ENCODE data around the gene FIG4.
"Not testable (repeated sequence)": the region's sequence is repeated elsewhere in the genome, so short reads cannot be mapped to it uniquely, and the experiment has no call there.

Gene FIG4

GRCh38 chr6:109690737-109691621, at the start of gene FIG4, which contains the start of gene AK9:
Gene FIG4 (plus strand): TSS chr6:109691296. CDS start chr6:109691436, 140 bp downstream.
Gene AK9 (minus strand): TSS chr6:109691202. CDS start chr6:109675745, 15,457 bp downstream.
- in situ Hi-C loops (cut with MboI; ENCODE audit: low sequenced_read_pairs) = no loop called here

DNA sequence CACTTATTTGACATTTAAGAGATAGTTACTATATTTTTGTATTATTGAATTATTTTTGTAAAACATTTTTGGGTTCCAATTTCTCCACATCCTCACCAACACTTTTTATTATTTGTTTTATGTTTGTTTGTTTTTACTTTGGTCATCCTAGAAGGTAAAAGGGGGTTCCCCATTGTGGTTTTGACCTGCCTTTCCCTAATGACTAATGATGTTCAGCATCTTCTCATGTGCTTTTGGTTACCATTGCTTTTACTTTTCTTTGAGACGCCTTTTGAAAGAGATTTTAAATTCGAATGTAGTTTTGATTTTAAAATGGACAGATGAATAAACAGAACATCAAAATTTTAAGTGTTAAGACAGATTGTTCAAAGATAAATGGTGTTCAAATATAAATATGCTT, 47.0 kb upstream of the FIG4 start:
- in situ Hi-C loops (cut with MboI; ENCODE audit: low sequenced_read_pairs) = no loop called here

- in situ Hi-C loops (cut with MboI; ENCODE audit: low sequenced_read_pairs) = no loop called here
Observed at GRCh38 chr6:109653264-109653663, 37.8 kb upstream of the FIG4 start.

- in situ Hi-C loops (cut with MboI; ENCODE audit: low sequenced_read_pairs) = no loop called here
Observed at GRCh38 chr6:109655761-109656262, 35.3 kb upstream of the FIG4 start.

DNA sequence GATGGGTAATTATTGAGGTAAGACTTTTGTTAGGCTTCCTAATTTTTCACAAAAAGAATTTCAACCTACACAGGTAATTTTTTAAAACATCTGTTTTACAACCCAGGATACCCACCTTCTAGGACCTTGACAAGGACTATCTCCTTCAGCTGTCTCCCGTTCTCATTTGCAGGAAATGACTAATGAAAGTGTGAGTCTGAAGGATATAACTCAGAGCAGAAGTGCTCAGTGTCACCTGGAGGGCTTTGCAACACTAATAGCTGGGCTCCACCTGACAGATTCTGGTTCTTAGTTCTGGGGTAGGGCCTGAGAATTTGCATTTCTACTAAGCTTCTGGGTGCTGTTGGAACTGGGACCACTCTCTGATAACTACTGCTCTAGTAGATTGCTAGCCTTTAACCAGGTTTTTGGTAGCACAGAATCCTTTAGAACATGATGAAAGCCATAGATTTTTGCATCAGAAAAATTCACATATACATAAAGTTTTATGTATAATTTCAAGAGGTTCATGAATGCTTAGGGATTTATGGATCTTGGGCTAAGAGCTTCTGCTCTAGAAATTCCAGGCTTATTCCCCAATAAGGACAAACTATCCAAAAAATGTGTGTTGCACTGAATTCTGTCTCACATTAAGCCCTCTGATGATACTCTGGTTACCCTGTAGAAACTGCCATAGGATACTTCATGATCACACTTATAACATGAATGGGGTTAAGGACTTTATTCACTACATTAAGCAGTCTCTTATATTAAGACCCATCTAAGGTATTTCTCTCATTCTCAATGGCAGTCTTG, 30.4 kb upstream of the FIG4 start:
- in situ Hi-C loops (cut with MboI; ENCODE audit: low sequenced_read_pairs) = no loop called here

GRCh38 chr6:109662192-109662591, 28.9 kb upstream of the FIG4 start:
- in situ Hi-C loops (cut with MboI; ENCODE audit: low sequenced_read_pairs) = no loop called here

- in situ Hi-C loops (cut with MboI; ENCODE audit: low sequenced_read_pairs) = no loop called here
Observed at GRCh38 chr6:109669811-109670210, 21.3 kb upstream of the FIG4 start.

DNA sequence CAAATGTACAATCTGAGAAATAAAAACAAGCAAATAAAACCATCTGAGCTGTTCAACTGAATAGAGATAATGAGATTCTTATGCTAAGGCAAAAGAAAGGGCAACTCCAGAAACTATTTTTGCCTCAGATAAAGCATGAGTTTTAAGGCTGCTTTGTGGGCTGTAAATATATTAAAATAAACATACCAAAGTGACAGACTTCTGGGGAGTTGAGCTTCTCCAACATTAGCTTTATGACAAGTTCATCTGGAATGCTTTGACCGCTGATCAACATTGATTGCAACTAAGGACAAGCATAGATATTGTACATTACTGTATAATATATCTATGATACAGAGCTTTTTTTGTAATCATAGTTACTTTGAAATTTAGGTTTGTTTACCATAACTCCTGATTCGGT, 19.4 kb upstream of the FIG4 start:
- in situ Hi-C loops (cut with MboI; ENCODE audit: low sequenced_read_pairs) = no loop called here

- in situ Hi-C loops (cut with MboI; ENCODE audit: low sequenced_read_pairs) = no loop called here
Observed at GRCh38 chr6:109672175-109672574, 18.9 kb upstream of the FIG4 start.

DNA sequence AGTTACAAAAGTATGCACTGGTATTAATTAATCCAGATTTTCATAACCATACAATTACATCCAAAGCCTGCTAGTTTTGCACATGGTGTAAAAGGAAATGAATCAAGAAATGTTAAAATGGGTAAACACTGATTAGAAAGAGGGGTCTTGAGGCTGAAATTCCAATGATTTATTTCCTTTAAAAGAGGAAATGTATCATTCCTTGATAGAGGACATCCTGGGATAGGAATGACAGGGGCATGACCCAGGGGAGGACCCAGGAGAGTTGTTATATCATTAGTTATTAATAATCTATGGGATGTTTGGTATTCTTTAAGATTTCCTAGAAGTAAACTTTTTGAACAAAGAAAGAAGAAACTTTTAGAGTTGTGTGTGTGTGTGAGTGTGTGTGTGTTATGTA, 18.3 kb upstream of the FIG4 start:
- in situ Hi-C loops (cut with MboI; ENCODE audit: low sequenced_read_pairs) = no loop called here

DNA sequence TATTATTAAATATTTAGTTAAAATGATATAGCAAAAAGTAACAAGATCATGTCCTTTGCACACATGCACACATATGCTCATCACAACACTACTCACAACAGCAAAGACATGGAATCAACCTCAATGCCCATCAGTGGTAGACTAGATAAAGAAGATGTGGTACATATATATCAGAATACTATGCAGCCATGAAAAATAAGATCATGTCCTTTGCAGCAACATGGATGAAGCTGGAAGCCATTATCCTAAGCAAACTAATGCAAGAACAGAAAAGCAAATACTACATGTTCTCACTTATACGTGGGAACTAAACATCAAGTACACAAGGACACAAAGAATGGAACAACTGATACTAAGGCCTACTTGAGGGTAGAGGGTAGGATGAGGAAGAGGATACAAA, 14.4 kb upstream of the FIG4 start:
- in situ Hi-C loops (cut with MboI; ENCODE audit: low sequenced_read_pairs) = no loop called here

DNA sequence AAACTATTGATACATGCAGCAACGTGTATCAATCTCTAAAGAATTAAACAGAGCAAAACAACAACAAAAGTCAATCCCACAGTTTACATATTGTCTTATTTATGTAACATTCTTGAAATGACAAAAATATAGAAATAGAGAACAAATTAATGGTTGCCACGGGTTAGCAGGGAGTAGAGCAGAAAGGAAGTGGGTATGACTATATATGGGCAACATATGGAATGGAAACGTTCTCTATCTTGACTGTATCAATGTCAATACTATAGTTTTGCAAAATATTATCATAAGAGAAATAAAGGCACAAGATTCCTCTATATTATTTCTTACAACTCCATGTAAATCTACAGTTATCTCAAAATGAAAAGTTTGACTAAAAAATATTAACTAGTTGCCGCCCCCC, 12.9 kb upstream of the FIG4 start:
- in situ Hi-C loops (cut with MboI; ENCODE audit: low sequenced_read_pairs) = no loop called here

- in situ Hi-C loops (cut with MboI; ENCODE audit: low sequenced_read_pairs) = not testable (repeated sequence)
Observed at GRCh38 chr6:109678661-109679505, 12.2 kb upstream of the FIG4 start.

GRCh38 chr6:109686566-109687265, 4.4 kb upstream of the FIG4 start:
- in situ Hi-C loops (cut with MboI; ENCODE audit: low sequenced_read_pairs) = no loop called here

GRCh38 chr6:109687271-109687761, 3.8 kb upstream of the FIG4 start:
- in situ Hi-C loops (cut with MboI; ENCODE audit: low sequenced_read_pairs) = no loop called here

DNA sequence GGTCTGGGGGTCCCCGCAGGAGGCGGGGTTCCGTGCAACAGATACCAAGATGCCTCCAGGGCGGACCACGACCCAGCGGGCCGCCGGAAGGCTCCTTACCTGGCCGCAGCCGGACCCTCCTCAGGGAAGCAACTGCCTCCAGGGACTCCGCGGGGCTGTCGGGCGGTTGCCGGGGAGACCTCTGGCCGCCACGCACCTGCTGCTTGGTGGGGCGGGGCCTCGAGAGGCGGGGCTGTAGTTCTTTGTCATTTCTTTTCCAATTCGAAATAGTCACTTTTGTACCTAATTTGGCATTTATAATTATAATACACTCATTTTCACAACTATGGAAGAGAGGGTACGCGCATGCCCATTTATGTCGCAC, 741 bp upstream of the FIG4 start:
- in situ Hi-C loops (cut with MboI; ENCODE audit: low sequenced_read_pairs) = no loop called here

GRCh38 chr6:109693111-109693510, 2.0 kb downstream of the FIG4 start:
- in situ Hi-C loops (cut with MboI; ENCODE audit: low sequenced_read_pairs) = no loop called here

DNA sequence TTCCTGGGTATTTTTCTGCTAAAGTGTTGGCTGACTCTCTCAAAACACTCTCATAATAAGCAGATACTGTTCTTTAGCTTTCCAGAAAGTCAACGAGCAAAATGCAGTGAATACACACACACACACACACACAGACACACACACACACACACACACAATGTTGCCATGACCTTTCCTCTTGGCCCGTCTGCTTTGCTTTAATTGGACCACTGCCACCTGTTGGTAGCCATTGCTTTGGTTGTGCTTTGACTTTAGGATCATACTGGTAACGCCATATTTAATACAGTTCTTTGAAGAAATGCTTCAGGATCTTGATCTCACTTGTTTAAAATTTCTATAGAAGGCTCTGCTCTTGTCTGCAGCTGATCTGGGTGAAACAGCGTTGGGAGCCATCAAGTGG, 4.4 kb downstream of the FIG4 start:
- in situ Hi-C loops (cut with MboI; ENCODE audit: low sequenced_read_pairs) = no loop called here

GRCh38 chr6:109696355-109696754, 5.3 kb downstream of the FIG4 start:
- in situ Hi-C loops (cut with MboI; ENCODE audit: low sequenced_read_pairs) = no loop called here

- in situ Hi-C loops (cut with MboI; ENCODE audit: low sequenced_read_pairs) = loop anchor here (10.0 kb wide), 2 partner anchors 334 to 694 kb away; no protein-coding TSS in a partner anchor
Observed at GRCh38 chr6:109701221-109701620, 10.1 kb downstream of the FIG4 start.
